A549 (cell line): Measurements from ENCODE around the gene LRRC36.

Source experiments
- CTCF ChIP-seq: fragments of >200 bp; sonication (Bioruptor Twin); formaldehyde crosslinking; IDR thresholded peaks from 3 replicates; pipeline ENCODE4 v1.5.1; 2016
- EP300 ChIP-seq, 2 experiments: fragments of >200 bp; sonication (Bioruptor Twin); formaldehyde crosslinking; IDR thresholded peaks; 2 replicates in 1 of 2; 3 replicates in 1 of 2; pipeline ENCODE4 v1.6.1; 2016 to 2017
- RAD21 ChIP-seq, 2 experiments: fragments of >200 bp in 1 of 2; sonication (Bioruptor Twin) in 1 of 2; formaldehyde crosslinking in 1 of 2; IDR thresholded peaks in 1 of 2; conservative IDR thresholded peaks in 1 of 2; 2 replicates in 1 of 2; 3 replicates in 1 of 2; pipeline ENCODE4 v1.6.1; 2012 to 2018; ENCODE audit warnings: inconsistent platforms in 1 of 2

DNA sequence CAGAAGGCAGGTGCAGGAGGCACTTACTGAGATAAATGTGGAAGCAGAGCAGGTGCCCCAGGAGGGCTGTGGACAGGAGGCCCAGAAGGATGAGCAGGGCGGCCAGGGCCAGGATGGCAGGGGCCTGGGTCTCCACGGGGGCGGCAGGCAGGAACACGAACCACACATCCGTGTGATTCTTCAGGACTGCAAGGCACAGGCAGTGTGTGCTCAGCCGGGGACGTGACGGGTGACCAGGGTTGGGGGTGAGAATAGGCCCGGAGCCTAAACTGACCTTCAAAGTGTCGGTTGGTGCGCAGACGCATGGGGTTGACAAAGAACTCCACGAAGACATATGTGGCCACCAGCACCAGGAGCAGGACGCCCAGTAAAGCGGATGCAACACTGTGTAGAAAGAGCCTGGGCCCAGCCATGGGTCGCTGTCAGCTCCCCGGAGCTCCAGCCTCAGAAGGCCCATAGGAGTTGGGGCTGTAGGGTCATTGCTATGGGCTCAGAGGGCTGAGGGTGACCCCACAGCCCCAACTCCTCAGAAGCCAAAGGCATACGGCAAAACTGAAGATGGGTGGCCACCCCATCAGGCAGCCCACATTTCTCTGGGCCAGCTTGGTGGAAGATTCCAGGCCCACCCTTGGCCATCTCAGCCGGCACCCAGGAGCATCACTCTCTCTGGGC is 72.1 kb downstream of the LRRC36 start:
- no peak for TF ChIP-seq EP300 (IDR thresholded peaks at IDR 0.05)
- no peak for TF ChIP-seq CTCF
- no peak for TF ChIP-seq RAD21 (conservative IDR thresholded peaks at IDR 0.05 in 1 of 2, IDR thresholded peaks at IDR 0.05 in 1 of 2)
